Ecto neural progenitor cell (in vitro differentiated cells): ENCODE data around the gene RADIL.
A peak's percentile ranks its signal among the peaks of the same experiment; 100 is the strongest.

Source experiments
- DNase-seq: peaks from one replicate; pipeline ENCODE4 v3.0.0-alpha.2; 2018; ENCODE audit warnings: low spot score

Gene RADIL

GRCh38 chr7:4754433-4755010, 129.0 kb downstream of the RADIL start:
- DNase-seq, result no peak

GRCh38 chr7:4753598-4754432, 129.7 kb downstream of the RADIL start:
- DNase-seq, result peak; percentile 90

GRCh38 chr7:4751398-4751947, 132.0 kb downstream of the RADIL start:
- DNase-seq, result no peak

- DNase-seq, result no peak
Observed at GRCh38 chr7:4749798-4750197, 133.7 kb downstream of the RADIL start.

- DNase-seq, result no peak
Observed at GRCh38 chr7:4749363-4749762, 134.2 kb downstream of the RADIL start.
